Liver (tissue), 9 donors: Measurements from ENCODE around the gene FNIP1. TPM values are rescaled to one million over a fixed set of nuclear protein-coding genes. Genes with fewer than 3 reads are reported as not detected.
"Not testable (repeated sequence)": the region's sequence is repeated elsewhere in the genome, so short reads cannot be mapped to it uniquely, and the experiment has no call there.

ENCODE experiments used
- DNase-seq: peaks from one replicate; pipeline ENCODE4 v3.0.0-alpha.2; 2017; ENCODE audit warnings: low spot score
- H3K27ac ChIP-seq, 2 donors: one replicate each; pipeline ENCODE4 v1.7.0; 2013; ENCODE audit warnings: inconsistent platforms in 2 of 2, low read length in 2 of 2, control low read depth in 1 of 2, low read depth in 1 of 2, mild to moderate bottlenecking in 1 of 2
- H3K27me3 ChIP-seq, 4 donors: one replicate each; pipeline versions ENCODE4 v1.6.1 to v1.7.0; 2013; ENCODE audit warnings: low read length in 3 of 4, inconsistent platforms in 1 of 4, mild to moderate bottlenecking in 1 of 4, moderate library complexity in 1 of 4; ENCODE audit not compliant: control insufficient read depth in 4 of 4, insufficient read depth in 4 of 4
- H3K36me3 ChIP-seq, 4 donors: one replicate each; pipeline versions ENCODE4 v1.6.1 to v1.7.0; 2013; ENCODE audit warnings: low read length in 3 of 4, mild to moderate bottlenecking in 3 of 4, low read depth in 1 of 4, moderate library complexity in 1 of 4; ENCODE audit not compliant: control insufficient read depth in 4 of 4, insufficient read depth in 3 of 4
- H3K4me1 ChIP-seq, 4 donors: one replicate each; pipeline versions ENCODE4 v1.6.1 to v1.7.0; 2013; ENCODE audit warnings: low read length in 3 of 4, mild to moderate bottlenecking in 3 of 4, moderate library complexity in 1 of 4; ENCODE audit not compliant: control insufficient read depth in 4 of 4, insufficient read depth in 4 of 4
- H3K4me3 ChIP-seq, 3 donors: one replicate each; pipeline versions ENCODE4 v1.6.1 to v1.7.0; 2013; ENCODE audit warnings: low read length in 3 of 3, control low read depth in 1 of 3, low read depth in 1 of 3, mild to moderate bottlenecking in 1 of 3
- H3K9ac ChIP-seq, 2 donors: one replicate each; pipeline ENCODE4 v1.7.0; 2013; ENCODE audit warnings: low read length in 2 of 2, mild to moderate bottlenecking in 2 of 2, moderate library complexity in 2 of 2, control low read depth in 1 of 2, low read depth in 1 of 2
- H3K9me3 ChIP-seq, 4 donors: one replicate each; pipeline versions ENCODE4 v1.6.1 to v1.7.0; 2013; ENCODE audit warnings: low read length in 3 of 4; ENCODE audit not compliant: control insufficient read depth in 4 of 4
- EGR1 ChIP-seq, 2 donors: IDR thresholded peaks; 2 replicates each; pipeline ENCODE4 v1.6.1; 2016 to 2018; ENCODE audit warnings: antibody characterized with exemption in 2 of 2, low read depth in 2 of 2
- FOXA1 ChIP-seq: IDR thresholded peaks from 2 replicates; pipeline ENCODE4 v1.6.1; 2016; ENCODE audit warnings: antibody characterized with exemption
- FOXA2 ChIP-seq: IDR thresholded peaks from 2 replicates; pipeline ENCODE4 v1.6.1; 2016; ENCODE audit warnings: antibody characterized with exemption
- GABPA ChIP-seq, 2 donors: IDR thresholded peaks in 1 of 2; conservative IDR thresholded peaks in 1 of 2; 2 replicates each; pipeline ENCODE4 v1.6.1; 2016; ENCODE audit warnings: antibody characterized with exemption in 2 of 2, mild to moderate bottlenecking in 1 of 2, moderate library complexity in 1 of 2
- HNF4A ChIP-seq, 2 donors: conservative IDR thresholded peaks; 2 replicates each; pipeline ENCODE4 v1.6.1; 2016; ENCODE audit warnings: antibody characterized with exemption in 2 of 2, mild to moderate bottlenecking in 2 of 2
- HNF4G ChIP-seq: IDR thresholded peaks from 2 replicates; pipeline ENCODE4 v1.6.1; 2016; ENCODE audit warnings: antibody characterized with exemption
- JUND ChIP-seq, 2 donors: IDR thresholded peaks; 2 replicates each; pipeline ENCODE4 v1.6.1; 2016; ENCODE audit warnings: antibody characterized with exemption in 2 of 2
- NR2F2 ChIP-seq: IDR thresholded peaks from 2 replicates; pipeline ENCODE4 v1.6.1; 2016; ENCODE audit warnings: antibody characterized with exemption
- RAD21 ChIP-seq, 2 donors: IDR thresholded peaks; 2 replicates each; pipeline ENCODE4 v1.6.1; 2016; ENCODE audit warnings: antibody characterized with exemption in 2 of 2, mild to moderate bottlenecking in 2 of 2
- RXRA ChIP-seq, 2 donors: IDR thresholded peaks; 2 replicates each; pipeline ENCODE4 v1.6.1; 2017 to 2018; ENCODE audit warnings: antibody characterized with exemption in 2 of 2, mild to moderate bottlenecking in 1 of 2
- SP1 ChIP-seq: IDR thresholded peaks from 2 replicates; pipeline ENCODE4 v1.6.1; 2018; ENCODE audit warnings: antibody characterized with exemption, mild to moderate bottlenecking
- TAF1 ChIP-seq: conservative IDR thresholded peaks from 2 replicates; pipeline ENCODE4 v1.6.1; 2016; ENCODE audit warnings: antibody characterized with exemption, mild to moderate bottlenecking
- YY1 ChIP-seq: IDR thresholded peaks from 2 replicates; pipeline ENCODE4 v1.6.1; 2016; ENCODE audit warnings: antibody characterized with exemption, mild to moderate bottlenecking
- WGBS: extraction: QIAGEN DNeasy Blood & Tissue Kit; methylation state at CpG from one replicate; pipeline ENCODE4 v1.1.7; 2013; 5-methylcytosine and 5-hydroxymethylcytosine counted together
- polyA plus RNA-seq, 2 donors: library from polyadenylated mRNA; stranded (reverse) in 1 of 2; unstranded in 1 of 2; fragments of 200-250 nt in 1 of 2; fragments of >200 nt in 1 of 2; fragmentation: Nextera tagmentation in 1 of 2; extraction: Ambion mirVana in 1 of 2; gene quantifications; one replicate each; pipeline versions ENCODE4 v1.2.1 to v1.2.3, GENCODE V29; 2013 to 2015
- total RNA-seq, 2 donors: library from RNA; depleted of rRNA; stranded (reverse); fragments of >200 nt; gene quantifications; one replicate each; pipeline ENCODE4 v1.2.3, GENCODE V29; 2014
- TF ChIP-seq, protein P1 (sequence below): IDR thresholded peaks from 2 replicates; pipeline ENCODE4 v1.6.1; 2016; ENCODE audit warnings: antibody characterized with exemption
- TF ChIP-seq, protein P2 (sequence below): IDR thresholded peaks from 2 replicates; pipeline ENCODE4 v1.6.1; 2016; ENCODE audit warnings: antibody characterized with exemption
- TF ChIP-seq, protein P3 (sequence below): IDR thresholded peaks from 2 replicates; pipeline ENCODE4 v1.6.1; 2016; ENCODE audit warnings: antibody characterized with exemption
- TF ChIP-seq, protein P4 (sequence below): fragments of 150-350 bp; IDR thresholded peaks from 2 replicates; pipeline ENCODE4 v1.5.1; 2017; ENCODE audit warnings: improper control_type of control experiment, low read depth, low read length; ENCODE audit not compliant: missing input control
- TF ChIP-seq, protein P5 (sequence below): IDR thresholded peaks from 2 replicates; pipeline ENCODE4 v1.6.1; 2016; ENCODE audit warnings: antibody characterized with exemption, mild to moderate bottlenecking
- donor health status: healthy.
- donor health status: healthy.
- donor health status: healthy.
- donor health status: healthy.
- donor health status: healthy.

The FNIP1 gene
- total and polyA plus RNA-seq, 4 donors, result 3.7 to 34.0 (median 13.8) TPM

DNA sequence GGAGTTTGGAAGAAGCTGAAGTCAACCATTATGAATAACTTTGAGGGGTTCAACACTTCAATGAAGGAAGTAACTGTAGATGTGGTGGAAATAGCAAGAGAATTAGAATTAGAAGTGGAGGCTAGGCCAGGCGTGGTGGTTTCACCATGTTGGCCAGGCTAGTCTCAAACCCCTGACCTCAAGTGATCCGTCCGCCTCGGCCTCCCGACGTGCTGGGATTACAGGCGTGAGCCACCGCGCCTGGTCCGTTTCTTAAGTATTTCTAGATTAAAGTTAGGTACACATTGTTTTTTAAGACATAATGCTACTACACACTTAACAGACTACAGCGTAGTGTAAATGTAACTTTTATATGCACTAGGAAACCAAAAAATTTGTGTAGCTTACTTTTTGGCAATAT lies 14.1 kb downstream of the FNIP1 start:
- peaks cover 0 to 9% (median 3%) of the 10 kb centered on the region in 4 donors for H3K4me1 ChIP-seq
- no peak overlapping the region for H3K27ac ChIP-seq
- no peak overlapping the region for H3K4me3 ChIP-seq
- 99% methylated on average over 11 of the region's 11 CpGs for WGBS
- DNase-seq, result no peak
- no peak overlapping the region for H3K9ac ChIP-seq
- no peaks in the 10 kb centered on the region for H3K27me3 ChIP-seq
- H3K9me3 ChIP-seq, result no peaks in the 10 kb centered on the region
- no peaks in the 10 kb centered on the region for H3K36me3 ChIP-seq
- TF ChIP-seq YY1 (no peak), HNF4G (no peak), TAF1 (no peak), HNF4A (conservative IDR thresholded peaks at IDR 0.05) (no peak)
- TF ChIP-seq, protein P1, sequence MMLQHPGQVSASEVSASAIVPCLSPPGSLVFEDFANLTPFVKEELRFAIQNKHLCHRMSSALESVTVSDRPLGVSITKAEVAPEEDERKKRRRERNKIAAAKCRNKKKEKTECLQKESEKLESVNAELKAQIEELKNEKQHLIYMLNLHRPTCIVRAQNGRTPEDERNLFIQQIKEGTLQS, result no peak

DNA sequence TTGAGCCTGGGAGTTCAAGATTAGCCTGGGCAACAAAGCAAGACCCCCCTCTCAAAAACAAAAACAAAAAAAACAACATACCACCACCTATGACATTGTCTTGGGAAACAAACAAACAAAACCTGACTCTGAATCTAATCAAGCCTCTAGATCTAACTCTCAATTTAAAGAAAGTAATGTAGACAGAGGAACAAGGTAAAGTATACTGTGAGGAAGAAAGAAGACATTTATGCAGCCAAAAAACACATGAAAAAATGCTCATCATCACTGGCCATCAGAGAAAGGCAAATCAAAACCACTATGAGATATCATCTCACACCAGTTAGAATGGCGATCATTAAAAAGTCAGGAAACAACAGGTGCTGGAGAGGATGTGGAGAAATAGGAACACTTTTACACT lies 18.7 kb downstream of the FNIP1 start:
- not testable (repeated sequence) for H3K27ac ChIP-seq, H3K4me1 ChIP-seq, H3K27me3 ChIP-seq, H3K9ac ChIP-seq, DNase-seq, H3K36me3 ChIP-seq, H3K9me3 ChIP-seq, H3K4me3 ChIP-seq
- no CpG with 5 or more reads among the region's 1 CpG for WGBS

DNA sequence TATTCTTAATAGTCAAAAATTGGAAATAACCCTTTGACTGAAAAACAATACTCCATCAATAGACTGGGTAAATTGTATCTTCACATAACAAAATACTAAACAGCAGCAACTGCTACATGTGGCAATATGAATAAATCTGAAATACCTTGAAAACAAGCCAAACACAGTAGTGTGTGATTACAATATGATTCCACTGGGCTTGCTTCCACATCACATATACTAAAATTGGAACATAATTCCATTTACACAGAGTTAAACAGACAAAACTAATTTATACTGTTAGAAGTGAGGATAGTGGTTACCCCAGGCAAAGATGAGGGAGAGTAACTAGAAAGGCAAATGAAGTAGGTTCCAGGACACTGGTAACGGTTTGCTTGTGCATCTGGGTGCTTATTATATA lies 20.4 kb downstream of the FNIP1 start:
- WGBS, result 86% methylated on average over 1 of the region's 1 CpG
- peaks cover 0 to 2% (median 0%) of the 10 kb centered on the region in 4 donors for H3K4me1 ChIP-seq
- no peak overlapping the region for H3K9ac ChIP-seq
- no peak for DNase-seq
- H3K4me3 ChIP-seq, result no peak overlapping the region
- H3K27me3 ChIP-seq, result no peaks in the 10 kb centered on the region
- no peak overlapping the region for H3K27ac ChIP-seq
- TF ChIP-seq JUND (IDR thresholded peaks at IDR 0.05) (no peak), HNF4A (conservative IDR thresholded peaks at IDR 0.05) (no peak), SP1 (no peak), HNF4G (no peak), EGR1 (IDR thresholded peaks at IDR 0.05; ENCODE audit: low read depth in 2 of 2) (no peak), RXRA (IDR thresholded peaks at IDR 0.05) (no peak), GABPA (IDR thresholded peaks at IDR 0.05 in 1 of 2, conservative IDR thresholded peaks at IDR 0.05 in 1 of 2) (no peak), FOXA1 (no peak), YY1 (no peak), TAF1 (no peak), RAD21 (IDR thresholded peaks at IDR 0.05) (no peak), NR2F2 (no peak), FOXA2 (no peak)
- TF ChIP-seq, protein P1, result no peak
- TF ChIP-seq, protein P2, sequence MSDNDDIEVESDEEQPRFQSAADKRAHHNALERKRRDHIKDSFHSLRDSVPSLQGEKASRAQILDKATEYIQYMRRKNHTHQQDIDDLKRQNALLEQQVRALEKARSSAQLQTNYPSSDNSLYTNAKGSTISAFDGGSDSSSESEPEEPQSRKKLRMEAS, result no peak
- TF ChIP-seq, protein P3, sequence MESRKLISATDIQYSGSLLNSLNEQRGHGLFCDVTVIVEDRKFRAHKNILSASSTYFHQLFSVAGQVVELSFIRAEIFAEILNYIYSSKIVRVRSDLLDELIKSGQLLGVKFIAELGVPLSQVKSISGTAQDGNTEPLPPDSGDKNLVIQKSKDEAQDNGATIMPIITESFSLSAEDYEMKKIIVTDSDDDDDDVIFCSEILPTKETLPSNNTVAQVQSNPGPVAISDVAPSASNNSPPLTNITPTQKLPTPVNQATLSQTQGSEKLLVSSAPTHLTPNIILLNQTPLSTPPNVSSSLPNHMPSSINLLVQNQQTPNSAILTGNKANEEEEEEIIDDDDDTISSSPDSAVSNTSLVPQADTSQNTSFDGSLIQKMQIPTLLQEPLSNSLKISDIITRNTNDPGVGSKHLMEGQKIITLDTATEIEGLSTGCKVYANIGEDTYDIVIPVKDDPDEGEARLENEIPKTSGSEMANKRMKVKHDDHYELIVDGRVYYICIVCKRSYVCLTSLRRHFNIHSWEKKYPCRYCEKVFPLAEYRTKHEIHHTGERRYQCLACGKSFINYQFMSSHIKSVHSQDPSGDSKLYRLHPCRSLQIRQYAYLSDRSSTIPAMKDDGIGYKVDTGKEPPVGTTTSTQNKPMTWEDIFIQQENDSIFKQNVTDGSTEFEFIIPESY, result no peak
- TF ChIP-seq, protein P4, sequence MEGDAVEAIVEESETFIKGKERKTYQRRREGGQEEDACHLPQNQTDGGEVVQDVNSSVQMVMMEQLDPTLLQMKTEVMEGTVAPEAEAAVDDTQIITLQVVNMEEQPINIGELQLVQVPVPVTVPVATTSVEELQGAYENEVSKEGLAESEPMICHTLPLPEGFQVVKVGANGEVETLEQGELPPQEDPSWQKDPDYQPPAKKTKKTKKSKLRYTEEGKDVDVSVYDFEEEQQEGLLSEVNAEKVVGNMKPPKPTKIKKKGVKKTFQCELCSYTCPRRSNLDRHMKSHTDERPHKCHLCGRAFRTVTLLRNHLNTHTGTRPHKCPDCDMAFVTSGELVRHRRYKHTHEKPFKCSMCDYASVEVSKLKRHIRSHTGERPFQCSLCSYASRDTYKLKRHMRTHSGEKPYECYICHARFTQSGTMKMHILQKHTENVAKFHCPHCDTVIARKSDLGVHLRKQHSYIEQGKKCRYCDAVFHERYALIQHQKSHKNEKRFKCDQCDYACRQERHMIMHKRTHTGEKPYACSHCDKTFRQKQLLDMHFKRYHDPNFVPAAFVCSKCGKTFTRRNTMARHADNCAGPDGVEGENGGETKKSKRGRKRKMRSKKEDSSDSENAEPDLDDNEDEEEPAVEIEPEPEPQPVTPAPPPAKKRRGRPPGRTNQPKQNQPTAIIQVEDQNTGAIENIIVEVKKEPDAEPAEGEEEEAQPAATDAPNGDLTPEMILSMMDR, result no peak
- TF ChIP-seq, protein P5, sequence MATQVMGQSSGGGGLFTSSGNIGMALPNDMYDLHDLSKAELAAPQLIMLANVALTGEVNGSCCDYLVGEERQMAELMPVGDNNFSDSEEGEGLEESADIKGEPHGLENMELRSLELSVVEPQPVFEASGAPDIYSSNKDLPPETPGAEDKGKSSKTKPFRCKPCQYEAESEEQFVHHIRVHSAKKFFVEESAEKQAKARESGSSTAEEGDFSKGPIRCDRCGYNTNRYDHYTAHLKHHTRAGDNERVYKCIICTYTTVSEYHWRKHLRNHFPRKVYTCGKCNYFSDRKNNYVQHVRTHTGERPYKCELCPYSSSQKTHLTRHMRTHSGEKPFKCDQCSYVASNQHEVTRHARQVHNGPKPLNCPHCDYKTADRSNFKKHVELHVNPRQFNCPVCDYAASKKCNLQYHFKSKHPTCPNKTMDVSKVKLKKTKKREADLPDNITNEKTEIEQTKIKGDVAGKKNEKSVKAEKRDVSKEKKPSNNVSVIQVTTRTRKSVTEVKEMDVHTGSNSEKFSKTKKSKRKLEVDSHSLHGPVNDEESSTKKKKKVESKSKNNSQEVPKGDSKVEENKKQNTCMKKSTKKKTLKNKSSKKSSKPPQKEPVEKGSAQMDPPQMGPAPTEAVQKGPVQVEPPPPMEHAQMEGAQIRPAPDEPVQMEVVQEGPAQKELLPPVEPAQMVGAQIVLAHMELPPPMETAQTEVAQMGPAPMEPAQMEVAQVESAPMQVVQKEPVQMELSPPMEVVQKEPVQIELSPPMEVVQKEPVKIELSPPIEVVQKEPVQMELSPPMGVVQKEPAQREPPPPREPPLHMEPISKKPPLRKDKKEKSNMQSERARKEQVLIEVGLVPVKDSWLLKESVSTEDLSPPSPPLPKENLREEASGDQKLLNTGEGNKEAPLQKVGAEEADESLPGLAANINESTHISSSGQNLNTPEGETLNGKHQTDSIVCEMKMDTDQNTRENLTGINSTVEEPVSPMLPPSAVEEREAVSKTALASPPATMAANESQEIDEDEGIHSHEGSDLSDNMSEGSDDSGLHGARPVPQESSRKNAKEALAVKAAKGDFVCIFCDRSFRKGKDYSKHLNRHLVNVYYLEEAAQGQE, result no peak
- H3K36me3 ChIP-seq, result no peaks in the 10 kb centered on the region
- H3K9me3 ChIP-seq, result no peaks in the 10 kb centered on the region
